ENCODE measurements around the gene CUL1.

Gene CUL1

GRCh38 chr7:148698397-148699023, at the start of gene CUL1:
CUL1 (plus strand) TSS chr7:148698903; CDS start chr7:148730123, 31,220 bp downstream.
- peak; percentile 90 for DNase-seq (ENCODE audit: low spot score)

GRCh38 chr7:148650232-148650858, 48.4 kb upstream of the CUL1 start:
- no peak for DNase-seq (ENCODE audit: low spot score)

DNA sequence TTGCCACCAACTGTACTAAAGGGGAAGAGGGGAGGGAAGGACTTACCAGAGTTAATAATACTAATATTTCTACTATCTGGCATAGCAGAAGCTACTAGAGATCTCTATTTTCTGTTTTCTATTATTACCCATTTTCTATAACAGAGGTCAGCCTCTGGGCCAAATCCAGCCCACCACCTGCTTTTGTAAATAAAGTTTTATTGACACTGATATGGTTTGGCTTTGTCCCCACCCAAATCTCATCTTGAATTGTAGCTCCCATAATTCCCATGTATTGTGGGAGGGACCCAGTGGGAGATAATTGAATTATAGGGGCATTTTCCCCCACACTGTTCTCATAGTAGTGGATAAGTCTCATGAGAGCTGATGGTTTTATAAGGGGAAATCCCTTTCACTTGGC, 45.9 kb upstream of the CUL1 start:
- no peak for DNase-seq (ENCODE audit: low spot score)

GRCh38 chr7:148657929-148658328, 40.8 kb upstream of the CUL1 start:
- DNase-seq (ENCODE audit: low spot score): no peak

GRCh38 chr7:148661471-148661870, 37.2 kb upstream of the CUL1 start:
- no peak for DNase-seq (ENCODE audit: low spot score)

DNA sequence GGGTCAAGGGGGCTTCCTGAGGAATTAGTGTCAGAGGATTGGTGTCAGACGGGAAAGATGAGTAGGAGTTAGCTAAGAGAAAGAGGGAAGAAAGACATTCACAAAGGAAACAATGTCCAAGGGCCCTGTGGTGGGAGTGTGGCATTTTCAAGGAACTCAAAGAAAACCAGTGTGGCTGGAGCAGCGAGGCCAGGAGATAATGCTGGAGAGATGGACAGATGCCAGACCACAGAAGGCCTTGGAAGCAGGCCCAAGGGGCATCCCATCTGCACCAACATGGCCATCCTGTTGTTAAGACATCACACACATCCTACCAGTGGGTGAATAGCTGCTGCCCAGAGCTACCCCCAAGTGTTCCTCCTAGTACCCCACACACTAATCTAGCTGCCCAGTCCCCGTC, 36.1 kb upstream of the CUL1 start:
- DNase-seq (ENCODE audit: low spot score): no peak

- no peak for DNase-seq (ENCODE audit: low spot score)
Measured at GRCh38 chr7:148664324-148664723, 34.4 kb upstream of the CUL1 start.

DNA sequence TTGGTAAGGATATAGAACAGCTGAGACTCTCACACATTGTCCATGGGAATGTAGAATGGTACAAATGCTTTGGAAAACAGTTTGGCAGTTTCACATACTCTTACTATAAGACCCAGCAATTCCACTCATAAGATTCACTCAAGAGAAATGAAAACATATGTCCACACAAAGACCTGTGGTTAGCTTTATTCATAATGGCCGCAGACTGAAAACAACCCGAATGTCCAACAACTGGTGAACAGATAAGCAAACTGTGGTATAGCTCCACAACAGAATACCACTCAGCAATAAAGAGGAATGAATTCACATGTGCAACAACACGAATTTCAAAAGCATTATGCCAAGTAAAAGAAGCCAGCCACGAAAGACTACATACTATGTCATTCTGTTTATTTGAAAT, 33.5 kb upstream of the CUL1 start:
- DNase-seq (ENCODE audit: low spot score): no peak

DNA sequence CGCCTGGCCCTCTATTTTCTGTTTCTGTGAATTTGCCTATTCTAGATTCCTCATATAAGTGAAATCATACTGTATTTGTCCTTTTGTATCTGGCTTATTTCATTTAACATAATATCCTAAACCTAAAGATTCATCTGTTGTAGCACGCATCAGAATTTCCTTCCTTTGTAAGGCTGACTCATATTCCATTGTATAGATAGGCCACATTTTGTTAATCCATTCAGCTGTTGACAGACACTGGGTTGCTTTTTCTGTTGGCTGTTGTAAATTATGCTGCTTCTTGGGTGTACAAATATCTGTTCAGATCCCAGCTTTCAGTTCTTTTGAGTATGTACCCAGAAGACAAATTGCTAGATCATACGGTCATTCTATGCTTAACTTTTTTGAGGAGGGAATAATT, 28.8 kb upstream of the CUL1 start:
- no peak for DNase-seq (ENCODE audit: low spot score)

DNA sequence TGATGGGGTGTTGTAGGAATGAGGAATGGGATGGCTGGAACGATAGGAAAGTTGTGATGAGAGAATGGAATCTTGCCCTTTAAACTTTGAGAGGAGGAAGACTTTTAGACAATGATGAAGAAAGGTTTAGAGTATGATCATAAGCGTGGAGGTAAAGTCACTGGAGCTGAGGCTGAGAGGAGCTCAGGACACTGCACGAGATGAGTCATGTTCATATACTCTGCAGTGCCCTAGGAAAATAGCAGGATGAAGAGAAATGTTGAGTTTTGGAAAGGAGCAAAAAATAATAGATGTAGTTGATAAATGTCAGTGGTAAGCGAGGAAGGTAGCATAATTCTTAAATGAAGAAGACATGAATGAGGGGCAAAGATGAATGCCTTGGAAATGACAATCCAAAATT, 28.3 kb upstream of the CUL1 start:
- no peak for DNase-seq (ENCODE audit: low spot score)

GRCh38 chr7:148670807-148671206, 27.9 kb upstream of the CUL1 start:
- DNase-seq (ENCODE audit: low spot score): no peak

DNA sequence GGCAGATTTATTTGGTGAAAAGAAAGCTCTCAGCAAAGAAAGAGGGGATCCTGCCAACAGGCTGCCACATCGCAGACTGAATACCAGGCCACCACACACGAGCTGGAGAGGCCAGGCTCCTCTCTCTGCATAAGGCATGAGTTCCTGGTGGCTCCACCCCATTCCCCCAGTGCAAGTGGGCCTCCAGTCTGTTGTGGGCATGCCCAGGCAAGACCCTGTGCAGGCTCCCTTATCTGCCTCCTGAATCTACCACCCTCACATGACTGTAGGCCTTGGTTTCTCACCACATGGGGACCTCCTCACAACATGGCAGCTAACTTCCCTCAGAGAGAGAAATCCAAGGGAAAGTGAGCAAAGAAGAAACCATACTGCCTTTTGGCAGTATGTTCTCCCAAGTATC, 26.7 kb upstream of the CUL1 start:
- DNase-seq (ENCODE audit: low spot score): no peak

- DNase-seq (ENCODE audit: low spot score): no peak
Measured at GRCh38 chr7:148674689-148675088, 24.0 kb upstream of the CUL1 start.

GRCh38 chr7:148676291-148676690, 22.4 kb upstream of the CUL1 start:
- no peak for DNase-seq (ENCODE audit: low spot score)

- DNase-seq (ENCODE audit: low spot score): no peak
Measured at GRCh38 chr7:148681821-148682220, 16.9 kb upstream of the CUL1 start.

DNA sequence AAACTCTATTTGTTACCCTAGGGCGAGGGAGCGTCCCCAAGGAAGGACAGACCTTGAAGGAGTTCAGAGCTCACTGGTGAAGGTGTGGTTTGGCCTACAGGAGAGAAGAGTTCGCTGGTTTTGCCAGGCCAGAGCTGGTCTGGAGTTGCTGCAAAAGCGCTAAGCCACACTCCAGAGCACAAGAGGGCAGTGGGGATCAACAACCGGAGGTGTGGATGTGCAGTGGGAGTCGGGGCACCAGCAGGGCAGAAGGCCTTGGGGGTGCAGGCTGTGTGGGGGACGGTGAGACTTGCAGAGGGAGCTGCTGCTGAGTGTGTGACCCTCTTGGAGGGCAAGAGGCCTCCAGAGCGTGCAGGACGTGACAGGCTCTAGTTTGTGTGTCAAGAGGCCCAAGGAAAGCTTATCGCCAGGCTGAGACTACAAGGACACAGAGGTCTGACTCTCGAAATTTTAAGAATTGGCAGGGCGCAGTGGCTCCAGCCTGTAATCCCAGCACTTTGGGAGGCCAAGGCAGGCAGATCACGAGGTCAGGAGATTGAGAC, 14.3 kb upstream of the CUL1 start:
- no peak for DNase-seq (ENCODE audit: low spot score)

- DNase-seq (ENCODE audit: low spot score): no peak
Measured at GRCh38 chr7:148686312-148686937, 12.3 kb upstream of the CUL1 start.

DNA sequence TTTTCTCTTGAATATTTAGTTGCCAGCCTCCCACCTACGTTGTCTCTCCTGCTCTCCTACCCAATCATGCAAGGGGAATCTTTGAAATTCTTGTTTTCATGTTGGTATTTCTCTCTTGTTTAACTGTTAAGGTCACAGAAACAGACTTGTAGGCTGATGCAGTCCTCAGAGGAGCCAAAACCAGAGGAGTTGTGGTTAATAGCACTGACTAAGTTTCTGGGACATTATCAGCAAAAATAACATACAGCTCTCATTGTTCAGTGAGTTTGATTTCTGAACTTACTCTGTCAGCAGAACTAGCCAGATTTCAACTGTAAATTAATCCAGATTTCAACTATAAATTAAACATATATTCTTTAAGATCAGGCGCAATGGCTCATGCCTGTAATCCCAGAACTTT, 11.1 kb upstream of the CUL1 start:
- no peak for DNase-seq (ENCODE audit: low spot score)

DNA sequence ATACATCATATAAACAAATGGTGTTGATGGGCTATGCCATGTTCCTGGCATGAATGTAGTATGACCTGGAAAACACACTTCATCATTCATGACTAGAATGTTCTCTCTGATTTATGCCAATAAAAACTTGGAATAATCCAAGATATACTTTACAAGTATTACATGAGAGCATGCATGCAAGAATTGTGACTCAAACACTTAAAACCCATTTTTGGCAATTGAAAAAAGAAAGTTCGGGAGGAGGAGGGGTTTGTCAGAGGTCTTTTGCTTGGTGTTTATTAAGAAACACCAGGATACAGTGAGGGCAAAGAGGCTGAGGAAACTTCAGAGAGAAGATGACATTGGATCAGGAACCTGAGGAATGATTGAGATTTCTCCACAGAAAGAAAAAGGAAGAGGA, 10.2 kb upstream of the CUL1 start:
- DNase-seq (ENCODE audit: low spot score): no peak

- no peak for DNase-seq (ENCODE audit: low spot score)
Measured at GRCh38 chr7:148693651-148694050, 5.1 kb upstream of the CUL1 start.

- no peak for DNase-seq (ENCODE audit: low spot score)
Measured at GRCh38 chr7:148694631-148695030, 4.1 kb upstream of the CUL1 start.

- DNase-seq (ENCODE audit: low spot score): no peak
Measured at GRCh38 chr7:148695953-148696352, 2.8 kb upstream of the CUL1 start.

- no peak for DNase-seq (ENCODE audit: low spot score)
Measured at GRCh38 chr7:148696787-148697186, 1.9 kb upstream of the CUL1 start.
